DMS 273 treated with DMSO at 0.1 percent for 48 hours (cell line): ENCODE measurements around the gene RNF212.
"Not testable (repeated sequence)": the region's sequence is repeated elsewhere in the genome, so short reads cannot be mapped to it uniquely, and the experiment has no call there.

Experiments used
- DNase-seq: peaks from one replicate; lab custom pipeline; 2025; lab: John Stamatoyannopoulos, UW

RNF212 gene

GRCh38 chr4:1113311-1114009 is at the start of gene RNF212:
Gene RNF212 (minus strand): TSS chr4:1113564. CDS start chr4:1113464, 100 bp downstream.
- DNase-seq, result no peak

- DNase-seq, result no peak
These were observed 47.0 kb upstream of the RNF212 start for GRCh38 chr4:1160351-1160750.

GRCh38 chr4:1156069-1156468 is 42.7 kb upstream of the RNF212 start:
- DNase-seq, result no peak

GRCh38 chr4:1155314-1155713 is 42.0 kb upstream of the RNF212 start:
- DNase-seq, result no peak

- no peak for DNase-seq
These were observed 41.3 kb upstream of the RNF212 start for GRCh38 chr4:1154523-1155182.

GRCh38 chr4:1154126-1154522 is 40.8 kb upstream of the RNF212 start:
- no peak for DNase-seq

GRCh38 chr4:1153567-1154090 is 40.3 kb upstream of the RNF212 start:
- DNase-seq, result no peak

- no peak for DNase-seq
These were observed 38.9 kb upstream of the RNF212 start for GRCh38 chr4:1152290-1152689.

GRCh38 chr4:1151541-1151940 is 38.2 kb upstream of the RNF212 start:
- DNase-seq, result no peak

GRCh38 chr4:1150875-1151274 is 37.5 kb upstream of the RNF212 start:
- no peak for DNase-seq

GRCh38 chr4:1139860-1140259 is 26.5 kb upstream of the RNF212 start:
- DNase-seq, result no peak

- DNase-seq, result no peak
These were observed 24.5 kb upstream of the RNF212 start for GRCh38 chr4:1137850-1138249.

GRCh38 chr4:1137063-1137776 is 23.9 kb upstream of the RNF212 start:
- no peak for DNase-seq

GRCh38 chr4:1136048-1136447 is 22.7 kb upstream of the RNF212 start:
- DNase-seq, result no peak

GRCh38 chr4:1133033-1133432 is 19.7 kb upstream of the RNF212 start:
- no peak for DNase-seq

GRCh38 chr4:1130316-1131186 is 17.2 kb upstream of the RNF212 start:
- DNase-seq, result peak; percentile 9

- DNase-seq, result no peak
These were observed 13.1 kb upstream of the RNF212 start for GRCh38 chr4:1126506-1126905.

GRCh38 chr4:1125466-1125865 is 12.1 kb upstream of the RNF212 start:
- not testable (repeated sequence) for DNase-seq

- no peak for DNase-seq
These were observed 11.5 kb upstream of the RNF212 start for GRCh38 chr4:1124818-1125217.

GRCh38 chr4:1122505-1122904 is 9.1 kb upstream of the RNF212 start:
- DNase-seq, result no peak

- no peak for DNase-seq
These were observed 3.5 kb upstream of the RNF212 start for GRCh38 chr4:1116838-1117237.
